ENCODE data around the gene RGCC. TPM values are rescaled to one million over a fixed set of nuclear protein-coding genes. Genes with fewer than 3 reads are reported as not detected.
"Not testable (repeated sequence)": the region's sequence is repeated elsewhere in the genome, so short reads cannot be mapped to it uniquely, and the experiment has no call there.

RGCC gene
- total RNA-seq, 1 donor from 2014 or later = 1.6 TPM

DNA sequence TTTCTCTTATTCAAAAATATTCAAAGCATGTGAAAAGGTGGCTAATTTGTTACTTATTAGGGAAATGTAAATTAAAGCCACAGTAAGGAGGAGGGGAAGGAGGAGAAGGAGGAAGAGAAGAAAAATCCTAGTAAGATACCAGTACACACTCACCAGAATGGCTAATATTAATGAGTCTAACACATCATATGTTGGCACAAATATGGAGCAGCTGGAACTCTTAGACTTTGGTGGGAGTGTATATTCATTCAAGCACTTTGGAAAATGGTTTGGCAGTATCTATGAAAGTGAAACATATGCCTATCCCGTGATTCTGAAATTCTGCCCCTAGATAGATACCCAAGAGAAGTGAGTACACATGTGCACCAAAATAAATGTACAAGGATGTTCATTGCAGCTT is 38.1 kb upstream of the RGCC start:
- Mint-ChIP-seq H3K27me3 (ENCODE audit: unreplicated experiment) (peaks cover 11% of the 10 kb centered on the region), H3K4me3 (ENCODE audit: unreplicated experiment) (no peak overlapping the region), H3K27ac (ENCODE audit: unreplicated experiment) (no peak overlapping the region), H3K9me3 (ENCODE audit: unreplicated experiment) (peaks cover 7% of the 10 kb centered on the region), H3K36me3 (ENCODE audit: unreplicated experiment) (peaks cover 2% of the 10 kb centered on the region), H3K4me1 (ENCODE audit: unreplicated experiment) (peaks cover 4% of the 10 kb centered on the region)
- DNase-seq (ENCODE audit: extremely low spot score, unreplicated experiment) = no peak
- TF ChIP-seq, protein P1, sequence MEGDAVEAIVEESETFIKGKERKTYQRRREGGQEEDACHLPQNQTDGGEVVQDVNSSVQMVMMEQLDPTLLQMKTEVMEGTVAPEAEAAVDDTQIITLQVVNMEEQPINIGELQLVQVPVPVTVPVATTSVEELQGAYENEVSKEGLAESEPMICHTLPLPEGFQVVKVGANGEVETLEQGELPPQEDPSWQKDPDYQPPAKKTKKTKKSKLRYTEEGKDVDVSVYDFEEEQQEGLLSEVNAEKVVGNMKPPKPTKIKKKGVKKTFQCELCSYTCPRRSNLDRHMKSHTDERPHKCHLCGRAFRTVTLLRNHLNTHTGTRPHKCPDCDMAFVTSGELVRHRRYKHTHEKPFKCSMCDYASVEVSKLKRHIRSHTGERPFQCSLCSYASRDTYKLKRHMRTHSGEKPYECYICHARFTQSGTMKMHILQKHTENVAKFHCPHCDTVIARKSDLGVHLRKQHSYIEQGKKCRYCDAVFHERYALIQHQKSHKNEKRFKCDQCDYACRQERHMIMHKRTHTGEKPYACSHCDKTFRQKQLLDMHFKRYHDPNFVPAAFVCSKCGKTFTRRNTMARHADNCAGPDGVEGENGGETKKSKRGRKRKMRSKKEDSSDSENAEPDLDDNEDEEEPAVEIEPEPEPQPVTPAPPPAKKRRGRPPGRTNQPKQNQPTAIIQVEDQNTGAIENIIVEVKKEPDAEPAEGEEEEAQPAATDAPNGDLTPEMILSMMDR (IDR thresholded peaks at IDR 0.05) = no peak

DNA sequence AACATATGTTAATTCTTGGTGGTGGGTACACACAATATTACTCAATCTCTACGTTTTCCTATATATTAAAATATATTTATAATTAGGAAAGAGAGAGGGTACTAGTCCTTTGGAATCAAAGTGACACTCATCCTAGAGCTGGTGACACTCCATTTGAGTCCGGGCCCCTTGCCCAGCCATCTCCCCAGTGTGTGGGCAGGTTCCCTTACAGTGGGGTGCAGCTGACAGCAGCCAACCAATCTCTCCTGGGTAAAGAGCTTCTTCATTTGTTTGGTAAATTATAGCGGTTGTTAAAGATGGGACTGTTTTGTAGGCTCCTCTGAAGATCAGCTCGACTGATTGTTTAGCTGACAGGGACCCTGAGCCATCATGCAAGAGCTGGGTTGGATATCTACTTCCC is 37.2 kb upstream of the RGCC start:
- no peak overlapping the region for H3K4me3 Mint-ChIP-seq (ENCODE audit: unreplicated experiment)
- H3K27me3 Mint-ChIP-seq (ENCODE audit: unreplicated experiment) = peaks cover 11% of the 10 kb centered on the region
- H3K9me3 Mint-ChIP-seq (ENCODE audit: unreplicated experiment) = peaks cover 7% of the 10 kb centered on the region
- TF ChIP-seq, protein P1 (IDR thresholded peaks at IDR 0.05) = no peak
- no peak overlapping the region for H3K27ac Mint-ChIP-seq (ENCODE audit: unreplicated experiment)
- DNase-seq (ENCODE audit: extremely low spot score, unreplicated experiment) = peak; percentile 63
- peaks cover 2% of the 10 kb centered on the region for H3K36me3 Mint-ChIP-seq (ENCODE audit: unreplicated experiment)
- H3K4me1 Mint-ChIP-seq (ENCODE audit: unreplicated experiment) = peaks cover 4% of the 10 kb centered on the region

DNA sequence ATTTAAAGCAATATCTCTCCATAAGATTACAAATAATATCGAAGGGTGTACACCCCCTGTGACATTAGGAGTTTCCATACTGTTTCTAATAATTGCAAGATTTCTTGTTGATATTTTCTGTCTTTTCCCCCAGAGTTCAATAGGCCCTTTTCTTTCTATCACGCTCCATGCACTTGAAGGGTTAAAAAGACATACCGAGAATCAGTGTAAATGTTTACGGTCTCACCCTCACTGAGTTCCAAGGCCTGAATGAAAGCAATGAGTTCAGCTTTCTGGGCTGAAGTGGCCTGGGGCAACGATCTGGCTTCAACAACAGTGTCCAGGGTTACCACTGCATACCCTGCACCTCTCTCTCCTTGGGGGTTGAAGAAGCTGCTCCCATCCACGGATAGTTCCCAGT is 36.0 kb upstream of the RGCC start:
- not testable (repeated sequence) for H3K4me1 Mint-ChIP-seq (ENCODE audit: unreplicated experiment); H3K27ac Mint-ChIP-seq (ENCODE audit: unreplicated experiment); H3K4me3 Mint-ChIP-seq (ENCODE audit: unreplicated experiment); H3K36me3 Mint-ChIP-seq (ENCODE audit: unreplicated experiment); H3K9me3 Mint-ChIP-seq (ENCODE audit: unreplicated experiment); DNase-seq (ENCODE audit: extremely low spot score, unreplicated experiment)
- H3K27me3 Mint-ChIP-seq (ENCODE audit: unreplicated experiment) = peaks cover 11% of the 10 kb centered on the region

DNA sequence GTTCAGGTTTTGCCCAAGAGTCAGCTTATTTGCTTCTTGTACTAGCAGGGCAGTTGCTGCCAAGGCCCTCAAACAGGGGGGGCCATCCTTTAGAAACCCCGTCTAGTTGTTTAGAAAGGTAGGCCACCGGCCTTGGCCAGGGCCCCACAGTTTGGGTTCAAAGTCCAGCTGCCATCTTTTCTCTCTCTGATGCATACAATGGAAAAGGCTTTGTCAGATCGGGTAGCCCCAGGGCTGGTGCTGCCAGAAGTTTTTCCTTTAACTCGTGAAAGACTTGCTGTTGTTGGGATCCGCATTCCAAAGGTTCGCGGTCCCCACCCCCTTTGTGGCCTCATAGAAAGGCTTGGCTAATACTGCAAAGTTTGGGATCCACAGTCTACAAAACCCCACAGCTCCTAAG is 35.4 kb upstream of the RGCC start:
- not testable (repeated sequence) for DNase-seq (ENCODE audit: extremely low spot score, unreplicated experiment); H3K36me3 Mint-ChIP-seq (ENCODE audit: unreplicated experiment); H3K9me3 Mint-ChIP-seq (ENCODE audit: unreplicated experiment); H3K27ac Mint-ChIP-seq (ENCODE audit: unreplicated experiment); H3K4me1 Mint-ChIP-seq (ENCODE audit: unreplicated experiment); H3K4me3 Mint-ChIP-seq (ENCODE audit: unreplicated experiment)
- H3K27me3 Mint-ChIP-seq (ENCODE audit: unreplicated experiment) = peaks cover 11% of the 10 kb centered on the region

DNA sequence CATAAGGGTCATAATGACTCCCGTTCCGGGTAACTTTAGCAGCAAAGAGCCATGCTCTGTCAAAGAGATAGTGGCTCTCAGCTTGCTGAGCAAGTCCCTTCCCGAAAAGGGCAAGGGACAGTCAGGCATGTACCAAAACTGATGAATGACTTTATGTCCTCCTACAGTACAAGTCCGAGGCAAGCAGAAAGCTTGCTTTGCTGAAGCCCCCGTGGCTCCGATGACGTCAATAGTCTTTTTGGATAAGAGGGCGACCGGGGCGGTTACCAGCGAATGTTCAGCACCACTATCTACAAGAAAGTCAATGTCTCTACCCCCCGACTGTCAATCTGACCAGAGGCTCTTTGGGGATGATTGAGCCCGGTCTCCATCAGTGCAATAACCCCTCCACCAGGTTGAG is 34.1 kb upstream of the RGCC start:
- H3K36me3 Mint-ChIP-seq (ENCODE audit: unreplicated experiment); H3K4me1 Mint-ChIP-seq (ENCODE audit: unreplicated experiment); H3K9me3 Mint-ChIP-seq (ENCODE audit: unreplicated experiment); H3K27ac Mint-ChIP-seq (ENCODE audit: unreplicated experiment); H3K4me3 Mint-ChIP-seq (ENCODE audit: unreplicated experiment): not testable (repeated sequence)
- DNase-seq (ENCODE audit: extremely low spot score, unreplicated experiment) = peak; percentile 63
- H3K27me3 Mint-ChIP-seq (ENCODE audit: unreplicated experiment) = peaks cover 11% of the 10 kb centered on the region

DNA sequence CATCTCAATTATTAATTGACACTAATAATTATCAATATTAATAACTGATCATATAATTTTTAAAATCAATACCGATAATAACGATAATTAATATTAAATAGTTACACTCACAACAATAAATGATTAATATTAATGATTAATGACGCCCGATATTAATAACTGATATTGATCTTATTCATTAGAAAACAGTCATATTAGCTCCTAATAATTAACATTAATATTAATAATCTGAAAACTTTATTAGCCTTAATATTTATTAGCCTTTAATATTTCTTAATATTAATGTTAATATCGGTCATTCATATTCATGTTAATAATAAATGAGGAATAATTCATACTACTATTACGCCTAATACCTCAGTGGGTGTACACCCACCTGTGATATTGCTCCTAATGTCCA is 32.7 kb upstream of the RGCC start:
- H3K4me3 Mint-ChIP-seq (ENCODE audit: unreplicated experiment); H3K36me3 Mint-ChIP-seq (ENCODE audit: unreplicated experiment); H3K9me3 Mint-ChIP-seq (ENCODE audit: unreplicated experiment); DNase-seq (ENCODE audit: extremely low spot score, unreplicated experiment); H3K27ac Mint-ChIP-seq (ENCODE audit: unreplicated experiment); H3K4me1 Mint-ChIP-seq (ENCODE audit: unreplicated experiment); H3K27me3 Mint-ChIP-seq (ENCODE audit: unreplicated experiment): not testable (repeated sequence)

DNA sequence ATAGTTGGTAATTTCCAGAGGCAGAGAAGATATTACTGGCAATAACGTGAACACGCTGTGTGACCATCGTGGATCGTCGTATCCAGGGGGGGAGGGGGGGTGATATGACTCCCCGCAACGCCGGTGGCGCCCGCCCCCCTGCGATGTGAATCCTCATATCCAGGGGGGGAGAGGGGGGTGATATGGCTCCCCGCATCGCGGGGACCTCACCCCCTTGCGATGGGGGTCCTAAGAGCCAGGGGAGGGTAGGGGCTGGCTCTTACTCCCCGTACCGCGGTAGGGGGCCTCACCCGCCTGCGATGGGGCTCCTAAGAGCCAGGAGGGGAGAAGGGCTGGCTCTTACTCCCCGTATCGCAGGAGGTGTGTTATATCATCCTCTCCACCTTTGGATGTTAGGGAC is 31.3 kb upstream of the RGCC start:
- Mint-ChIP-seq H3K4me3 (ENCODE audit: unreplicated experiment) (no peak overlapping the region), H3K4me1 (ENCODE audit: unreplicated experiment) (no peaks in the 10 kb centered on the region), H3K36me3 (ENCODE audit: unreplicated experiment) (no peaks in the 10 kb centered on the region), H3K27ac (ENCODE audit: unreplicated experiment) (no peak overlapping the region), H3K27me3 (ENCODE audit: unreplicated experiment) (peaks cover 3% of the 10 kb centered on the region), H3K9me3 (ENCODE audit: unreplicated experiment) (peaks cover 5% of the 10 kb centered on the region)
- TF ChIP-seq, protein P1 (IDR thresholded peaks at IDR 0.05) = no peak
- DNase-seq (ENCODE audit: extremely low spot score, unreplicated experiment) = no peak

All from osteocyte (in vitro differentiated cells).